GM04503 (cell line): Measurements from ENCODE around the gene EIF2AK3.
A peak's percentile ranks its signal among the peaks of the same experiment; 100 is the strongest.
"Not testable (repeated sequence)": the region's sequence is repeated elsewhere in the genome, so short reads cannot be mapped to it uniquely, and the experiment has no call there.

Source experiments
- DNase-seq: peaks from one replicate; pipeline ENCODE4 v3.0.0-alpha.2; 2012; ENCODE audit warnings: low read depth

The EIF2AK3 gene

GRCh38 chr2:88636026-88636425 is 8.8 kb upstream of the EIF2AK3 start:
- DNase-seq, result no peak

DNA sequence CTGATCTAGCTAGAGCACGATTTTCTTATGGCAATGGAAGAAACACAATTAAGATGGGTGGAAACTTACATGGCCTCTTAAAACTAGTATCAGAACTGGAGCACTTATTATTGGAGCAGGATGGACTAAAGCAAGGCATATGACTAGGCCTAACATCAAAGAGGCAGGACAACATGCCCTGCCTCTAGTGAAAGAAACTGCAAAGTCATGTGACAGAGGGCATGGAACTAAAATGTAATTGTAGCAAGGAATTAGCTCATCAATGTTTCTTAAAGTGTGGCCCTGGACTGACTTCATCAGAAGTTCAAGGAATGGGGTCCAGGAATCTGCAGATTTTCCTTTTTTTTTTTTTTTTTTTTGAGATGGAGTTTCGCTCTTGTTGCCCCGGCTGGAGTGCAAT is 5.3 kb upstream of the EIF2AK3 start:
- no peak for DNase-seq

GRCh38 chr2:88628571-88628939 is 1.3 kb upstream of the EIF2AK3 start:
- DNase-seq, result no peak

- peak; percentile 90 for DNase-seq
Measured at GRCh38 chr2:88627856-88628570, 749 bp upstream of the EIF2AK3 start.

- no peak for DNase-seq
Measured at GRCh38 chr2:88626171-88627054, 851 bp downstream of the EIF2AK3 start.

DNA sequence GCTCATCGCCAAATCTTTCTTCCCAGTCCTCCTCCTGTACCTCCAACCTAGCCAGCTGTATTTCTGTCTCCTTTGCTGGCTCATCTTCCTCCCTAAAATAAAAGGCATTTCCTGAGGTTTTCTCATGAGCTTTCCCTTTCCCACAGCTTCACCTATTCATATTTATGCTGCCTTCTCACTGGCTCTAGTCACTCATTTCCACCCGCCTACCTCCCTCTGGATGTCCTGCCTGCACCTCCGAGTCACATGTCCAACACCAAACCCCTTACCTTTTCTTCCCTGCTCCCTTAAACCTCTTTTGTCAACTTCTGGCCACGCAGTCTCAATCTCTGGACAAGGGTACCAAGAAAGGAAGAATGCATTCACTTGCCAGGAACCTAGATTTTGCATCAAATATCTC is 2.8 kb downstream of the EIF2AK3 start:
- no peak for DNase-seq

GRCh38 chr2:88623831-88624465 is 3.3 kb downstream of the EIF2AK3 start:
- not testable (repeated sequence) for DNase-seq

- DNase-seq, result no peak
Measured at GRCh38 chr2:88622307-88622706, 5.0 kb downstream of the EIF2AK3 start.

- no peak for DNase-seq
Measured at GRCh38 chr2:88621432-88621831, 5.8 kb downstream of the EIF2AK3 start.

DNA sequence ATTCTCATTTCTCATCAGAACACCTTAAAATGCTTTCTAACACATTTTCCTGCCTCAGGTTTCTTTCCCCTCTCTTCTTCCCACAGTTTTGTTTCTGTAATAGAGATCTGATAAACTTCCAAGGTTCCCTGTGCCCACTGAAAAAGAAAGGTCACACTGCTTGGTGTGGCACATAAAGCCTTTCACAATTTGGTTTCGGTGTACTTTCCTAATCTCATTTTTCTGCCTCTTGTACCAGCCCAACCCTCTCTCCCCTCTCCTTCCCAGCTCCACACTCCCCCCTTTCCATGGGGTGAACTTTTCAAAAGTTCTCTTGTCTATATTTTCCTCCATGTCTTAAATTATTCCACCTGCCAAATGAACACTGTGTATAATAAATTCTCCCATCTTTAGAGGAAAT is 7.2 kb downstream of the EIF2AK3 start:
- DNase-seq, result no peak

DNA sequence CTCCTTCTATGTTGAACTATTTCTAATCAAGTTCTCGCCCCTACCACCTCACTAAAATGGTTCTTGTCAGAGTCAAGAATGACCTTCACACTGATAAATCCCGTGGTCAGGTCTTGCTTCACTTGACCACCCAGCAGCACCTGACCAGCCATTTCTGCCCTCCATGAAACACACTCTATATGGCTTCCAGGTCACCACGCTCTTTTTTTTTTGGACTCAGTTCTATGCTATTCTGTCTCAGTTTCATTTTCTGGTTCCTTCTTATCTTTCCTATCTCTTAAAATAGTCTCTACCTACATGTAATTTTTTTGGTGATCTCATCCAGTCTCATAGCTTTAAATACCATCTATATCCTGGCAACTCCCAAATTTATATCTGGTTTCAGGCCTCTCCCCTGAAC is 11.4 kb downstream of the EIF2AK3 start:
- no peak for DNase-seq

GRCh38 chr2:88614497-88615157 is 12.6 kb downstream of the EIF2AK3 start:
- DNase-seq, result no peak

DNA sequence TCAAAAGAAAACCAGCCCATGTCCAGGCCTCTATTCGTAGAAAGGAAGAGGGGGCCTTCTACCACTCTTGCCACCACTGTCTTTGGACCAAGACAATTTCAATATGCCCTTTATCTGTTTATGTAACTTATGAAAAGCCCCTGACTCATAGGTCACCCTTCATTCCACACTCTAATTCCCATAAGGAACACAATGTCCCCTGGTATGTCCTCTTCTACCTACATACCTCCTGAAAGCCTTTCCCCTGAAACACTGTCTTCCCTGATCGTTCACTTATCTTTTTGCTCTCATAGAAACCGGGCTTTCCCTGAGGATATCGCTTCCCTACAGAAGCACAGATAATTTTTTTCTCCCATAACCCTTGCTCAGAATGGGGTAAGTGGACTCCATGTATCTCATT is 13.3 kb downstream of the EIF2AK3 start:
- DNase-seq, result no peak

GRCh38 chr2:88608184-88608583 is 19.1 kb downstream of the EIF2AK3 start:
- DNase-seq, result no peak

DNA sequence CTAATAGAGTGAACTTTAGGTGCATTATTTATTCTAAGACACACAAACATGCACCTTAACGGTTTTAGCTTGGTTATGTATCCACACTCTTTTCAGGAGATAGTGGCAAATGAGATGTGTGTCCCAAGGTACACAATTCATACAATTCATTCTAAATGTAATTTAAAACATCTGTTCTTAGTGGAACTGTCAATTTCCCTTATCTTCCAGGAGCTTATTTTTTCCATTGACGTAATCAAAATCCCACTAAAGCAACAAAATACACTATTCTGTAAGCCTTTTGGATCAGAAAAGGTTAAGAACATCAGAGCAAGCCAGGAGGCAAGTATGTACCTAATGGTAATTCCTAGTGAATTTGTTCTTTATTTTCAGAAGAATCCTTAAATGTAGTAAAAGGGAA is 19.8 kb downstream of the EIF2AK3 start:
- DNase-seq, result no peak

DNA sequence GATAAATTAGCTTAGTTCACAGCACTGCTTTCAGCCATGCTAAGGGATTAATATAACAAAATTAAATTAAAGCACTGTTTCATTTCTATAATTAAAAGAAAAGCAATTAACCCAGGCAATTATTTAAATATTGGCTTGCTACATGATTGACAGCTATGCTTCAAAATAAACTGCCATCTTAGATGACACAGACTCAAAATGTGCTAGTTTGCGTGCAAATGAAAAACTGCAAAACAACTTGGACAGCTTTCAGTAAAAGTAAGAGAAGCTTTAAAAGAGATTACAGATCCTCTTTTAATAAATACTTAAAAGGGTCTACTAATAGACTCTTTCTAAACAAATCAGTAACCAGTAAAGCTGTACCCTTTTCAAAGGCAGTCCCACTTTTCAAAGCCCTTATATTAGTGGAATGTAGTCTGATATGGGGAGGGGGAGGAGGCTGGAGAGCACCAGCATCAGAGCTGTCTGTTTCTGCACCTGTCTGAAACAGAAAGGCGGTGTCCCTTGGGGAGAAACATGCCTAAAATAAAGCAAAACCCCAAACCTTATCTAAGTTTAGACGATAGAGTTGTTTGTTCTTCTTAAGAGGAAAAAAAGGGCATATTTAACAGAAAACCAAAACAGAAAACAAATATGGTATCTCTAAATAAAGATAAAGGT is 20.8 kb downstream of the EIF2AK3 start:
- no peak for DNase-seq

GRCh38 chr2:88603146-88603545 is 24.1 kb downstream of the EIF2AK3 start:
- no peak for DNase-seq

DNA sequence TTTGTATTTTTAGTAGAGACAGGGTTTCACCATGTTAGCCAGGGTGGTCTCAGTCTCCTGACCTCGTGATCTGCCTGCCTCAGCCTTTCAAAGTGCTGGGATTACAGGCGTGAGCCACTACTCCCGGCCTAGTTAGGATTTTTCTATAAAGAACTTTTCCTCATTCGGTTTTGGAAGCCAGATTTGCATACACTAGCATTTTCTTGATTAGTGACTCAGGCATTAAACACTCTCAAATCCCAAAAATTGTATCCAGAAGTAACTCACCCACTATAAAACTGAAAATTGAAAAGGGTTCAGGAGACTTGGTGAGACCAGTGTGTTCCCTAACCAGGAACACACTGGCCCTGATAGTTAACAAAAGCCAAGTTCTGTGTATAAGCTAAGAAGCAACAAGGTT is 25.2 kb downstream of the EIF2AK3 start:
- no peak for DNase-seq

DNA sequence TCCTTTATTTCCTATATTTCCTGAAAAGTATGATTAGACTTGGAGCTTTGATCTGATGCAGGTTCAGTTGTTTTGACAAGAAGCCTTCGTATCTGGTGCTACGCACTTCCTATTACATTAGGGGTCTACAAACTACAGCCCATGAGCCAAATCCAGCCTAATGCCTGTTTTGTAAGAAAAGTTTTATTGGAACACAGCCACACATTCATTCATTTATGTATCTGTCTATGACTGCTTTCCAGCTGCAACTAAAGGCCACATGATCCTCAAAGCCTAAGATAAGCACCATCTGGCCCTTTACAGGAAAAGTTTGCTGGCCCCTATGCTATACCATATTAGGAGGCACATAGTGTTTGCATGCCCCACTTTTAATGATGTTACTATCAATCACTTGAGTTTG is 26.0 kb downstream of the EIF2AK3 start:
- DNase-seq, result no peak

DNA sequence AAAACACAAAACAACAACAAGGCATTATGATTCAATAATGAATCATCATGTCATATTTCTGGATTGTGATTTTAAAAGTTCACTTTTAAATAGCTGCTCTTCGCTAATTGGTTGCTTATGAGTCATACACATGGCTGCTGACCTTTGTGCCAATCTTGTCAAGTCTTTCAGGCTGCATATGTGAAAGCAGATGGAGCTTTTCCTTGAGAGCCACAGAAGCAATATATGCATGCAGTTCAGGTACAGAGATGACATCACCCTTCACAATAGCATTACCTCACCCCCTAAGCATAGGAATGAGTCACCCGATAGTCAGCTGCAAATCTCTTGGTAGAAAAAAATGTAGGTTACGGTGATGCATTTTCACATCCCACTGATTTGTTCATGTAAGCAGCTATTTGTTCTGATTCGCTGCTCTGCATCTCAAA is 27.2 kb downstream of the EIF2AK3 start:
- DNase-seq, result peak; percentile 58

GRCh38 chr2:88599527-88599926 is 27.7 kb downstream of the EIF2AK3 start:
- DNase-seq, result no peak

DNA sequence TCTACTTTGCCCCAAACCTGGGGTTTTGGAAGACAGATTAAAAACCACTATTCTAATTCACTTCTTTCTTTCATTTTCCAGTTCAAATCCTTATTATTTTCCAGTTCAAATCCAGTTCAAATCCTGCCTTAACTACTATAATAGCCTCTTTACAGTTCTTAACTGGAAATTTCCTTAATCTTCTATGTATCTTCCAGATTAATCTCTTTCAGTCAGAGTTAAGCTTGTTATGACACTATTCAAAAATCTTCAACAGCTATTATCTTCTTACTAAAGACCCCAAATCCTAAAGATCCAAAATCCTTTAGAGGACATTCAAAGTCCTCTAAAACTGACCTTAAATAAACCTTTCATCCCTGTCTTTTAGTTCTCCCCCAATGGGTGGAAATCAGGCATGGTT is 30.1 kb downstream of the EIF2AK3 start:
- no peak for DNase-seq
